Measurements from ENCODE around the gene MRPS18B. TPM values are rescaled to one million over a fixed set of nuclear protein-coding genes. Genes with fewer than 3 reads are reported as not detected.
A peak's percentile ranks its signal among the peaks of the same experiment; 100 is the strongest.

The MRPS18B gene
- polyA plus RNA-seq, 1 experiment: 56.6 TPM

DNA sequence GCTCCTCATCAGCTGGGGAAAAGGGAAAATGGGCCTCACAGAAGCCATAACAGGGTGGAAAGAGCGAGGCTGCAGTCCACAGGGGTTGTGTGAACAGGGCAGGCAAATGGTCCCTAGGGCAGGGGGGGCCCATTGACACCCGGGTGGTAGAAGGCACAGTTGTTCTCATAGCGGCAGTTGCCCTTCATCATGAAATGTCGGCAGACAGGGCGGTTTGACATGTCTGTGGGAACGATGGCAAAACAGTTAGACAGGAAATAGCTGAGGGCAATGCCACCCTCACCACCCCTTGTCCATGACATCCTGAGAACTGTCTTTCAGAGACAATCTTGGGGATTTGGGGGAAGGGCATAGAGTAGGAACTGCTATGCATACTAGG lies 16.2 kb upstream of the MRPS18B start:
- Histone ChIP-seq H3K27ac (ENCODE audit: low read depth, low read length) (peak overlapping the region; percentile 21), H3K27me3 (ENCODE audit: control insufficient read depth, insufficient read depth, low read length) (no peaks in the 10 kb centered on the region), H3K4me3 (ENCODE audit: low read depth, low read length) (no peak overlapping the region), H3K9me3 (ENCODE audit: control insufficient read depth, insufficient read depth, low read length) (no peaks in the 10 kb centered on the region; the same call in 1 of the 2 replicates)
- no peak for DNase-seq (ENCODE audit: low read depth, low spot score)
- POLR2A ChIA-PET: interaction anchor here (1.0 to 6.4 kb wide), 3 partner anchors 9 to 13 kb away, joined by 4 to 69 read pairs (median 7); no protein-coding TSS in a partner anchor
- no peak for TF ChIP-seq CTCF (IDR thresholded peaks at IDR 0.05; ENCODE audit: low read depth, low read length)
- CTCF ChIA-PET: no interaction called here

GRCh38 chr6:30601815-30602641 lies 15.6 kb upstream of the MRPS18B start:
- H3K27ac ChIP-seq (ENCODE audit: low read depth, low read length): no peak overlapping the region
- POLR2A ChIA-PET: interaction anchor here (1.0 to 6.4 kb wide), 3 partner anchors 11 to 12 kb away, joined by 4 to 69 read pairs (median 17); no protein-coding TSS in a partner anchor
- CTCF ChIA-PET: no interaction called here
- H3K4me3 ChIP-seq (ENCODE audit: low read depth, low read length): no peak overlapping the region
- no peaks in the 10 kb centered on the region for H3K9me3 ChIP-seq (ENCODE audit: control insufficient read depth, insufficient read depth, low read length)
- no peaks in the 10 kb centered on the region for H3K27me3 ChIP-seq (ENCODE audit: control insufficient read depth, insufficient read depth, low read length)
- no peak for DNase-seq (ENCODE audit: low read depth, low spot score)
- TF ChIP-seq CTCF (IDR thresholded peaks at IDR 0.05; ENCODE audit: low read depth, low read length): no peak

DNA sequence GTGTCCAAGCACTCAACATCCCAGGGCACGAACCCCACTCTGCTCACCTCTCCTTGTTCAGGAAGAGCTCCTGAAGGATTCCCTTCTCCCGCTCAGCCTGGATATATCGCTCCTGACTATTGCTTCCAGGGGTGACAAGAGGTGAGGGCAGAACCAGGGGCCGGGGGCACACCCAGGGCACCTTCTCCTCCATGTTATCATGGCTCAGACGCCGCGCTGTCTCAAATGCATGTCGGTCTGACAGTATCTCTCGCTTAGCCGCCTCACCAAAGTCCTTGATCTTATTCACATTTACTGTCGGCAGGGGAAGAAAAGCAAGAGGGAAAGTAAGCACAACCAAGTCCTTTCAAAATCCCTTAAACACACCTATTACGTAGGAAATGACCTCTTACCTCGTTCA lies 13.7 kb upstream of the MRPS18B start:
- CTCF ChIA-PET: interaction anchor here (0.5 kb wide), 1 partner anchor 47 kb away, joined by 3 read pairs; no protein-coding TSS in a partner anchor

DNA sequence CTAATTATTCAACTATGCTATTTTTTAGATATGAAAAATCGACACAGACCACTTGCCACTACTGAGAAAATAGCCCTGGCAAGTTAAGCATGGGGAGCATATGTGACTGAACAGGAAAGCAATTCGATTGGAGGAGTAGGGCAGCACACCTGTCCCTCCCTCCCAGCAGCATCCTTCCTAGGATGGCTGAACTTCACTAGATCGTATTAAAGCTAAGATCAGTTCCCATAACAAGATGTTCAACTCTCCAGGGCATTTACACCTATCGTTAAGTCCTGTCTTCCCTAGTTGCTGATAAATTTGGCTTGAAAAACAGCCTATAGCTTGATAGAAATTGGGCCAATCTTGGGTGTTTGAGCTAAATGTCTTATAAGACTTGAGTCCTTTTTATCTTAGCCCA lies 7.6 kb upstream of the MRPS18B start:
- Histone ChIP-seq H3K4me3 (ENCODE audit: low read depth, low read length) (no peak overlapping the region), H3K27me3 (ENCODE audit: control insufficient read depth, insufficient read depth, low read length) (no peaks in the 10 kb centered on the region), H3K9me3 (ENCODE audit: control insufficient read depth, insufficient read depth, low read length) (no peaks in the 10 kb centered on the region), H3K27ac (ENCODE audit: low read depth, low read length) (no peak overlapping the region)
- ChIA-PET CTCF (interaction anchor here (0.8 to 1.5 kb wide), 3 partner anchors 13 to 78 kb away, joined by 3 to 11 read pairs (median 4); partner anchors contain the start of gene DHX16), POLR2A (interaction anchor here (0.6 to 1.6 kb wide), 4 partner anchors 9 to 98 kb away, joined by 3 to 7 read pairs (median 4); no protein-coding TSS in a partner anchor)
- no peak for TF ChIP-seq CTCF (IDR thresholded peaks at IDR 0.05; ENCODE audit: low read depth, low read length)
- DNase-seq (ENCODE audit: low read depth, low spot score): no peak

More for the DNA sequence above, 13.7 kb upstream of the MRPS18B start:
- DNase-seq (ENCODE audit: low read depth, low spot score): no peak
- Histone ChIP-seq H3K9me3 (ENCODE audit: control insufficient read depth, insufficient read depth, low read length) (no peaks in the 10 kb centered on the region), H3K27ac (ENCODE audit: low read depth, low read length) (no peak overlapping the region), H3K4me3 (ENCODE audit: low read depth, low read length) (no peak overlapping the region), H3K27me3 (ENCODE audit: control insufficient read depth, insufficient read depth, low read length) (no peaks in the 10 kb centered on the region)
- POLR2A ChIA-PET: interaction anchor here (4.4 kb wide), 1 partner anchor 10 kb away, joined by 17 read pairs; no protein-coding TSS in a partner anchor
- no peak for TF ChIP-seq CTCF (IDR thresholded peaks at IDR 0.05; ENCODE audit: low read depth, low read length)
